Measurements from ENCODE around the gene TBC1D12. TPM values are rescaled to one million over a fixed set of nuclear protein-coding genes. Genes with fewer than 3 reads are reported as not detected.
"Not testable (repeated sequence)": the region's sequence is repeated elsewhere in the genome, so short reads cannot be mapped to it uniquely, and the experiment has no call there.

TBC1D12 gene
- total RNA-seq, 1 experiment from 2014 or later, result 3.9 TPM

DNA sequence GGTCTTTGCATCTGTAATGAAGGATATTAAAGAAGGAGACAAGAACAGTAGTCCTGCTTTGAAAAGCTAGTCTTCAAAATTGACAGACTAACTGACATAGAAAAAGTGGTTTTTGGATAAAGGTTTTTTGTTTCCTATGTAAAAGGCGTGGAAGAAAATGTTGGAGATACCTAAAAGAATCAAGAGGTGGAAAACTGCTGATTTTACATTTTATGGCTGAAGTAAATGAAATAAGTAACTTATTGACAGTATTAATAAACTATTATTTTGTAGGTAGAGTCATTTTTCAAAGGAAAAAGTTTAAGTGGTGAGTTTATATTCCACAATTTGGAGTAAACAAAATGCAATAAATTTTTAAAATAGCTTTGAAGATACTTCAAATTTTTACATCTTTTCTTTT is 130.7 kb downstream of the TBC1D12 start:
- no TSS peak for BruUV-seq (replicated peaks)
- TF ChIP-seq, protein P1, sequence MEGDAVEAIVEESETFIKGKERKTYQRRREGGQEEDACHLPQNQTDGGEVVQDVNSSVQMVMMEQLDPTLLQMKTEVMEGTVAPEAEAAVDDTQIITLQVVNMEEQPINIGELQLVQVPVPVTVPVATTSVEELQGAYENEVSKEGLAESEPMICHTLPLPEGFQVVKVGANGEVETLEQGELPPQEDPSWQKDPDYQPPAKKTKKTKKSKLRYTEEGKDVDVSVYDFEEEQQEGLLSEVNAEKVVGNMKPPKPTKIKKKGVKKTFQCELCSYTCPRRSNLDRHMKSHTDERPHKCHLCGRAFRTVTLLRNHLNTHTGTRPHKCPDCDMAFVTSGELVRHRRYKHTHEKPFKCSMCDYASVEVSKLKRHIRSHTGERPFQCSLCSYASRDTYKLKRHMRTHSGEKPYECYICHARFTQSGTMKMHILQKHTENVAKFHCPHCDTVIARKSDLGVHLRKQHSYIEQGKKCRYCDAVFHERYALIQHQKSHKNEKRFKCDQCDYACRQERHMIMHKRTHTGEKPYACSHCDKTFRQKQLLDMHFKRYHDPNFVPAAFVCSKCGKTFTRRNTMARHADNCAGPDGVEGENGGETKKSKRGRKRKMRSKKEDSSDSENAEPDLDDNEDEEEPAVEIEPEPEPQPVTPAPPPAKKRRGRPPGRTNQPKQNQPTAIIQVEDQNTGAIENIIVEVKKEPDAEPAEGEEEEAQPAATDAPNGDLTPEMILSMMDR (conservative IDR thresholded peaks at IDR 0.05), result no peak
- no peak for TF ChIP-seq EZH2 (IDR thresholded peaks at IDR 0.05; ENCODE audit: low read depth)
- POLR2A ChIA-PET (ENCODE audit: unreplicated experiment), result interaction anchor here (0.6 kb wide), 1 partner anchor 753 kb away, joined by 3 read pairs; no protein-coding TSS in a partner anchor

GRCh38 chr10:94542282-94542681 is 139.9 kb downstream of the TBC1D12 start:
- H4K20me1 ChIP-seq (ENCODE audit: insufficient read depth); DNase-seq; BruUV-seq (replicated peaks); H3K9me3 ChIP-seq (ENCODE audit: insufficient read depth, low read depth); H2AFZ ChIP-seq; H3K4me2 ChIP-seq; CTCF ChIA-PET; H3K9me2 ChIP-seq (ENCODE audit: insufficient read depth); H3K27me3 ChIP-seq (ENCODE audit: insufficient read depth, low read depth); H3K4me3 ChIP-seq; intact Hi-C loops (cut with micrococcal nuclease; ENCODE audit: unreplicated experiment); POLR2A ChIA-PET (ENCODE audit: unreplicated experiment); H3K36me3 ChIP-seq (ENCODE audit: low read depth); H3K27ac ChIP-seq: not testable (repeated sequence)
- H3F3A ChIP-seq (ENCODE audit: insufficient read depth, low read depth), result peaks cover 14% of the 10 kb centered on the region; the same call in 1 of the 2 replicates
- H3K79me2 ChIP-seq (ENCODE audit: low read depth), result peaks cover 15% of the 10 kb centered on the region
- H3K4me1 ChIP-seq (replicated peaks; ENCODE audit: insufficient read depth), result peaks cover 19% of the 10 kb centered on the region

More for the DNA sequence above, 130.7 kb downstream of the TBC1D12 start:
- Histone ChIP-seq H3K36me3 (ENCODE audit: low read depth) (no peaks in the 10 kb centered on the region), H3K4me3 (no peak overlapping the region), H3K9me2 (ENCODE audit: insufficient read depth) (no peaks in the 10 kb centered on the region), H2AFZ (no peak overlapping the region), H3K79me2 (ENCODE audit: low read depth) (no peaks in the 10 kb centered on the region), H4K20me1 (ENCODE audit: insufficient read depth) (no peaks in the 10 kb centered on the region), H3K4me2 (no peak overlapping the region), H3K4me1 (replicated peaks; ENCODE audit: insufficient read depth) (no peaks in the 10 kb centered on the region), H3F3A (ENCODE audit: insufficient read depth, low read depth) (no peaks in the 10 kb centered on the region), H3K27ac (no peak overlapping the region), H3K9me3 (ENCODE audit: insufficient read depth, low read depth) (no peaks in the 10 kb centered on the region), H3K27me3 (ENCODE audit: insufficient read depth, low read depth) (no peaks in the 10 kb centered on the region)
- intact Hi-C loops (cut with micrococcal nuclease; ENCODE audit: unreplicated experiment), result no loop called here
- DNase-seq, result no peak
- CTCF ChIA-PET, result no interaction called here

DNA sequence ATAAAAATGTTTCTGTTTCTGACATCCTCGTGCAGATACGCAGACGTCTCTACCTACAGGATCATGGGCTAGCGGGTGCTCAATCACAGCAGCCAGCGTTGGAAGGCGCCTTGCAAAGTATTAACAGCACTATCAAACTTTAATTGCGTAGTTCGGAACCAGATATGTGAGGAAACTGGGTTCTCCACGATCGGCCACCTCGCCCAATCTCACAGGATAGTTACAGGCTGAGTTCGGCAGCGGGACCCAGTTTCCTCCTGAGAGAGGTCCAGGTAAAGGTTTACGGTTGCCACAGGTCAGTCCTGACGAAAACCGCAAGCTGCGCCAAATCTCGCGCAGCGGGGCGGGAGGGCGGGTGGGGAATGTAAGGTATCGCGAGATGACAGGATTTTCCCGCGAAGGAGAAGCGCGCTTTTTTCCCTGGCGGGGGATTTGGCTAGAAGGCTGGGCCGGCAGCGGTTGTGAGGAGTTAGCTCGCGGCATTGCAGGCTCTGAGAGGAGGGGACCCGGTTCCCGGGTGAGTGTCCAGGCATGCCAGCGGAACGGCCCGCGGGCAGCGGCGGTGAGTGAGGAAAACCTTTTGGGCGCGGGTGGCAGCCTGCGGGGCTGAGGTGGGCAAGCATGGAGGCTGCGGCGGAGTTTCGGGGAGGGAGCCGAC is 143.2 kb downstream of the TBC1D12 start, which contains the start of gene HELLS:
HELLS (plus strand) TSS at position 398 of the 658 bp plus-strand sequence; CDS start at position 532, 134 bp downstream.
- Histone ChIP-seq H3K4me3 (peak within 1 kb of the TSS; percentile 97), H3K4me1 (replicated peaks; ENCODE audit: insufficient read depth) (peaks cover 22% of the 10 kb centered on the region), H3K36me3 (ENCODE audit: low read depth) (no peaks in the 10 kb centered on the region), H3K9me3 (ENCODE audit: insufficient read depth, low read depth) (no peaks in the 10 kb centered on the region), H4K20me1 (ENCODE audit: insufficient read depth) (no peaks in the 10 kb centered on the region), H3K9me2 (ENCODE audit: insufficient read depth) (no peaks in the 10 kb centered on the region), H3K79me2 (ENCODE audit: low read depth) (peaks cover 33% of the 10 kb centered on the region), H3K27ac (peak within 1 kb of the TSS; percentile 78), H2AFZ (peak within 1 kb of the TSS; percentile 97), H3K4me2 (peak within 1 kb of the TSS; percentile 75), H3K27me3 (ENCODE audit: insufficient read depth, low read depth) (no peaks in the 10 kb centered on the region), H3F3A (ENCODE audit: insufficient read depth, low read depth) (peaks cover 14% of the 10 kb centered on the region; the same call in 1 of the 2 replicates)
- TF ChIP-seq EZH2 (IDR thresholded peaks at IDR 0.05; ENCODE audit: low read depth), result no peak
- TF ChIP-seq, protein P1 (conservative IDR thresholded peaks at IDR 0.05), result no peak
- CTCF ChIA-PET, result no interaction called here
- intact Hi-C loops (cut with micrococcal nuclease; ENCODE audit: unreplicated experiment), result no loop called here
- DNase-seq, result peak; percentile 59 to 72
- POLR2A ChIA-PET (ENCODE audit: unreplicated experiment), result interaction anchor here (0.7 kb wide), 1 partner anchor 241 kb away, joined by 3 read pairs; no protein-coding TSS in a partner anchor
- no TSS peak for BruUV-seq (replicated peaks)

Measured in PC-9 (cell line).